A673 (cell line): Measurements from ENCODE around the gene SERTM2. TPM values are rescaled to one million over a fixed set of nuclear protein-coding genes. Genes with fewer than 3 reads are reported as not detected.

Experiments
- BruUV-seq: library from RNA; stranded (reverse); fragments of 400-500 nt; replicated peaks from 2 replicates; lab custom pipeline; 2021; lab: Mats Ljungman, UMichigan
- CTCF ChIA-PET: fragments of 300-600 bp; sonication (Branson Sonifier 250); formaldehyde crosslinking; loops from one replicate; lab custom pipeline; 2022; ENCODE audit warnings: antibody characterized with exemption; lab: Charles Lee
- POLR2A ChIA-PET: fragments of 300-600 bp; sonication (Branson Sonifier 250); formaldehyde crosslinking; loops from one replicate; lab custom pipeline; 2022; ENCODE audit warnings: antibody characterized with exemption; ENCODE audit not compliant: low non-redundant PET; lab: Charles Lee
- DNase-seq: peaks from one replicate; pipeline ENCODE4 v3.0.0-alpha.2; 2015; ENCODE audit warnings: low spot score
- H3K27ac ChIP-seq: fragments of 200-600 bp; sonication (generic); 2 replicates; pipeline ENCODE4 v1.5.1; 2016; ENCODE audit warnings: mixed run types, low read depth, mild to moderate bottlenecking, mixed read lengths, antibody characterized with exemption, low read length; ENCODE audit not compliant: poor library complexity, severe bottlenecking
- H3K27me3 ChIP-seq: fragments of 200-600 bp; sonication (generic); replicated peaks from 2 replicates; pipeline ENCODE4 v1.6.1; 2017; ENCODE audit warnings: mixed run types, low read depth, mild to moderate bottlenecking, mixed read lengths, antibody characterized with exemption, low read length; ENCODE audit not compliant: insufficient read depth, poor library complexity
- H3K36me3 ChIP-seq: fragments of 200-600 bp; sonication (generic); 2 replicates; pipeline ENCODE4 v1.6.1; 2016; ENCODE audit warnings: mixed run types, mild to moderate bottlenecking, mixed read lengths, antibody characterized with exemption, low read length; ENCODE audit not compliant: insufficient read depth, poor library complexity, severe bottlenecking
- H3K4me1 ChIP-seq: fragments of 200-600 bp; sonication (generic); 2 replicates; pipeline ENCODE4 v1.6.1; 2017; ENCODE audit warnings: mixed run types, mild to moderate bottlenecking, mixed read lengths, antibody characterized with exemption, low read length; ENCODE audit not compliant: insufficient read depth, poor library complexity, severe bottlenecking
- H3K4me3 ChIP-seq: fragments of 200-600 bp; sonication (generic); 2 replicates; pipeline ENCODE4 v1.5.1; 2016; ENCODE audit warnings: low read depth, mixed run types, mild to moderate bottlenecking, mixed read lengths, low read length; ENCODE audit not compliant: poor library complexity, severe bottlenecking
- H3K9me3 ChIP-seq: fragments of 200-600 bp; sonication (generic); 2 replicates; pipeline ENCODE4 v1.6.1; 2016; ENCODE audit warnings: mixed run types, low read depth, mild to moderate bottlenecking, mixed read lengths, antibody characterized with exemption, low read length; ENCODE audit not compliant: poor library complexity, severe bottlenecking
- CTCF ChIP-seq: fragments of 300-800, 200-600 bp; sonication (generic); conservative IDR thresholded peaks from 2 replicates; pipeline ENCODE4 v1.5.1; 2017; ENCODE audit warnings: low read depth, mild to moderate bottlenecking, antibody characterized with exemption, low read length, moderate library complexity, mixed read lengths
- EZH2 ChIP-seq: fragments of 200-600 bp; sonication (generic); IDR thresholded peaks from 2 replicates; pipeline ENCODE4 v1.6.1; 2017; ENCODE audit warnings: borderline replicate concordance, low read depth, mild to moderate bottlenecking, mixed read lengths, antibody characterized with exemption, low read length; ENCODE audit not compliant: poor library complexity, severe bottlenecking
- intact Hi-C: fragments of 100-400 bp; cut with micrococcal nuclease; formaldehyde crosslinking; loops from one replicate; pipeline ENCODE4 v1.10.0; 2022; ENCODE audit not compliant: unreplicated experiment
- total RNA-seq: library from RNA; stranded (reverse); gene quantifications from 2 replicates; pipeline ENCODE4 v1.2.3, GENCODE V29; 2021

Gene SERTM2
- total RNA-seq, 1 experiment from 2014 or later, result not detected

GRCh38 chrX:111483881-111484280 lies 27.6 kb upstream of the SERTM2 start:
- no TSS peak for BruUV-seq
- no peak for DNase-seq
- no peak overlapping the region for H3K27ac ChIP-seq
- no peaks in the 10 kb centered on the region for H3K4me1 ChIP-seq
- ChIA-PET POLR2A (no interaction called here), CTCF (no interaction called here)
- H3K9me3 ChIP-seq, result peaks cover 4% of the 10 kb centered on the region
- H3K36me3 ChIP-seq, result no peaks in the 10 kb centered on the region
- TF ChIP-seq EZH2, result no peak
- TF ChIP-seq CTCF, result no peak
- H3K27me3 ChIP-seq, result no peaks in the 10 kb centered on the region
- intact Hi-C loops, result no loop called here
- no peak overlapping the region for H3K4me3 ChIP-seq

GRCh38 chrX:111490688-111491087 lies 20.8 kb upstream of the SERTM2 start:
- TF ChIP-seq CTCF, result no peak
- no peak for TF ChIP-seq EZH2
- no peak for DNase-seq
- ChIA-PET CTCF (no interaction called here), POLR2A (no interaction called here)
- Histone ChIP-seq H3K4me1 (no peaks in the 10 kb centered on the region), H3K4me3 (no peak overlapping the region), H3K9me3 (no peaks in the 10 kb centered on the region), H3K27ac (no peak overlapping the region), H3K36me3 (no peaks in the 10 kb centered on the region), H3K27me3 (peaks cover 8% of the 10 kb centered on the region)
- no TSS peak for BruUV-seq
- intact Hi-C loops, result no loop called here

GRCh38 chrX:111492085-111492484 lies 19.4 kb upstream of the SERTM2 start:
- BruUV-seq, result no TSS peak
- Histone ChIP-seq H3K36me3 (no peaks in the 10 kb centered on the region), H3K27me3 (peaks cover 11% of the 10 kb centered on the region), H3K4me3 (no peak overlapping the region), H3K4me1 (no peaks in the 10 kb centered on the region), H3K9me3 (no peaks in the 10 kb centered on the region), H3K27ac (no peak overlapping the region)
- POLR2A ChIA-PET, result no interaction called here
- peak; percentile 15 for DNase-seq
- TF ChIP-seq CTCF, result no peak
- TF ChIP-seq EZH2, result no peak
- intact Hi-C loops, result no loop called here
- CTCF ChIA-PET, result no interaction called here
